Osteoblast (primary cell): ENCODE measurements around the gene ZKSCAN2. TPM values are rescaled to one million over a fixed set of nuclear protein-coding genes. Genes with fewer than 3 reads are reported as not detected.

Experiments
- DNase-seq: peaks from one replicate; pipeline ENCODE4 v3.0.0; 2011; ENCODE audit warnings: low spot score, mixed read lengths; ENCODE audit not compliant: insufficient read length; ENCODE audit errors: missing footprints
- H2AFZ ChIP-seq: 2 replicates; pipeline ENCODE4 v1.6.0; 2011; ENCODE audit warnings: mild to moderate bottlenecking, low read length
- H3K27ac ChIP-seq: 2 replicates; pipeline ENCODE4 v1.5.1; 2011; ENCODE audit warnings: mild to moderate bottlenecking, low read depth, low read length, moderate library complexity
- H3K27me3 ChIP-seq: 2 replicates; pipeline ENCODE4 v1.6.0; 2012; ENCODE audit warnings: mild to moderate bottlenecking, control low read depth, inconsistent platforms, low read length, moderate library complexity; ENCODE audit not compliant: insufficient read depth
- H3K36me3 ChIP-seq: 2 replicates; pipeline ENCODE4 v1.5.1; 2011; ENCODE audit warnings: mild to moderate bottlenecking, low read length, control low read depth, moderate library complexity; ENCODE audit not compliant: insufficient read depth
- H3K4me1 ChIP-seq: 2 replicates; pipeline ENCODE4 v1.5.1; 2011; ENCODE audit warnings: mild to moderate bottlenecking, low read length, control low read depth, moderate library complexity; ENCODE audit not compliant: insufficient read depth
- H3K4me2 ChIP-seq: 2 replicates; pipeline ENCODE4 v1.6.0; 2011; ENCODE audit warnings: mild to moderate bottlenecking, low read length; ENCODE audit not compliant: insufficient read depth
- H3K4me3 ChIP-seq: fragments of 200-600 bp; sonication (generic); 3 replicates; pipeline ENCODE4 v1.5.1; 2012; ENCODE audit warnings: mild to moderate bottlenecking, low read length, inconsistent platforms; ENCODE audit not compliant: insufficient read depth
- H3K79me2 ChIP-seq: 2 replicates; pipeline ENCODE4 v1.6.0; 2012; ENCODE audit warnings: mild to moderate bottlenecking, low read length, control low read depth, inconsistent platforms; ENCODE audit not compliant: insufficient read depth
- H3K9me3 ChIP-seq: 2 replicates; pipeline ENCODE4 v1.5.1; 2011; ENCODE audit warnings: low read depth, low read length, control low read depth
- H4K20me1 ChIP-seq: 2 replicates; pipeline ENCODE4 v1.6.0; 2012; ENCODE audit warnings: mild to moderate bottlenecking, low read length, control low read depth; ENCODE audit not compliant: insufficient read depth
- total RNA-seq: library from RNA; depleted of rRNA; stranded (reverse); fragments of >200 nt; gene quantifications from 2 replicates; pipeline ENCODE4 v1.2.3, GENCODE V29; 2012
- TF ChIP-seq, protein P1 (sequence below): IDR thresholded peaks from 2 replicates; pipeline ENCODE4 v1.5.1; 2011; ENCODE audit warnings: mild to moderate bottlenecking, low read depth, low read length, moderate library complexity; ENCODE audit errors: extremely low read depth

The ZKSCAN2 gene
- total RNA-seq, 1 donor = 8.0 TPM

DNA sequence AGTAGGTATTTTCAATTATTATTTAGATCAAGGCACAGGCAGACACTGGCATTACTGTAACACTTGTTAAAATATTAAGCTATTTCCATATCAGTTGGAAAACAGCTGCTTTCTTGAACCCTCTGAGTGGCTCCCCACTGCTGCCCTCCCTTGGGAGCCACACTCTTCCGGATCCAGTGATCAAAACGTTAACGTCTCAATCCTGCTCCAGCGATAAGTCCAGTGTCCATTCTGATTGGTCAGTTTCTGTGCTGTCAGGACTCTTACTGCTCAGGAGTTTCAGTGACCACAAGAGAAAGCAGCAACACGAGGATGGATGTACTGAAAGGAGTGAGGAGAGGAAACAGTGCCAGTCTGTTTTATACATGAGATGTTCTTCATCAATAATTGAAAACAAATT is 13.8 kb upstream of the ZKSCAN2 start:
- Histone ChIP-seq H3K27me3 (no peaks in the 10 kb centered on the region), H3K79me2 (peaks cover 1% of the 10 kb centered on the region), H3K27ac (no peak overlapping the region), H2AFZ (no peak overlapping the region), H4K20me1 (peaks cover 27% of the 10 kb centered on the region), H3K4me1 (no peaks in the 10 kb centered on the region), H3K36me3 (no peaks in the 10 kb centered on the region), H3K9me3 (no peaks in the 10 kb centered on the region), H3K4me3 (no peak overlapping the region), H3K4me2 (no peak overlapping the region)
- DNase-seq = no peak
- TF ChIP-seq, protein P1, sequence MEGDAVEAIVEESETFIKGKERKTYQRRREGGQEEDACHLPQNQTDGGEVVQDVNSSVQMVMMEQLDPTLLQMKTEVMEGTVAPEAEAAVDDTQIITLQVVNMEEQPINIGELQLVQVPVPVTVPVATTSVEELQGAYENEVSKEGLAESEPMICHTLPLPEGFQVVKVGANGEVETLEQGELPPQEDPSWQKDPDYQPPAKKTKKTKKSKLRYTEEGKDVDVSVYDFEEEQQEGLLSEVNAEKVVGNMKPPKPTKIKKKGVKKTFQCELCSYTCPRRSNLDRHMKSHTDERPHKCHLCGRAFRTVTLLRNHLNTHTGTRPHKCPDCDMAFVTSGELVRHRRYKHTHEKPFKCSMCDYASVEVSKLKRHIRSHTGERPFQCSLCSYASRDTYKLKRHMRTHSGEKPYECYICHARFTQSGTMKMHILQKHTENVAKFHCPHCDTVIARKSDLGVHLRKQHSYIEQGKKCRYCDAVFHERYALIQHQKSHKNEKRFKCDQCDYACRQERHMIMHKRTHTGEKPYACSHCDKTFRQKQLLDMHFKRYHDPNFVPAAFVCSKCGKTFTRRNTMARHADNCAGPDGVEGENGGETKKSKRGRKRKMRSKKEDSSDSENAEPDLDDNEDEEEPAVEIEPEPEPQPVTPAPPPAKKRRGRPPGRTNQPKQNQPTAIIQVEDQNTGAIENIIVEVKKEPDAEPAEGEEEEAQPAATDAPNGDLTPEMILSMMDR = no peak

DNA sequence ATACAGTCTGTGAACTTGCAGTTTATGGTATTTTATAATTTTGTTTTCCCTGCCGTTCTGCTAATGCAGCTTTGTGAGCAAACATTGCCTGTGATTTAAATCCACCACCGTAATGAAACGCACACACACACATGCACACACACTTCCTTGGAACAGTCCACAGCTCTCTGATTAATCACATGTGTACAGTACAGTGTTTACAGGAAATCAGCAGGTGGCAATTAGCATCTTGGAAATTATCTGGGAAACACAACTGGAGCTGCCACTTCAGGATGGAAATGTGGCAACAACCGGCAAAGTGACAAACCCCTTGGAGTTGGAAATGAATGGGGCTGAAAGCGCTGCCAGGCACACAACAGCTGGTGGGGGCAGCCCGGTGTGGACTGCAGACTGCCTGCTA is 12.9 kb upstream of the ZKSCAN2 start:
- Histone ChIP-seq H4K20me1 (peaks cover 34% of the 10 kb centered on the region), H3K4me3 (no peak overlapping the region), H3K36me3 (no peaks in the 10 kb centered on the region), H3K79me2 (peaks cover 6% of the 10 kb centered on the region), H3K27ac (no peak overlapping the region), H3K4me1 (no peaks in the 10 kb centered on the region), H3K27me3 (no peaks in the 10 kb centered on the region), H2AFZ (no peak overlapping the region), H3K4me2 (no peak overlapping the region), H3K9me3 (no peaks in the 10 kb centered on the region)
- DNase-seq = no peak
- TF ChIP-seq, protein P1 = no peak

DNA sequence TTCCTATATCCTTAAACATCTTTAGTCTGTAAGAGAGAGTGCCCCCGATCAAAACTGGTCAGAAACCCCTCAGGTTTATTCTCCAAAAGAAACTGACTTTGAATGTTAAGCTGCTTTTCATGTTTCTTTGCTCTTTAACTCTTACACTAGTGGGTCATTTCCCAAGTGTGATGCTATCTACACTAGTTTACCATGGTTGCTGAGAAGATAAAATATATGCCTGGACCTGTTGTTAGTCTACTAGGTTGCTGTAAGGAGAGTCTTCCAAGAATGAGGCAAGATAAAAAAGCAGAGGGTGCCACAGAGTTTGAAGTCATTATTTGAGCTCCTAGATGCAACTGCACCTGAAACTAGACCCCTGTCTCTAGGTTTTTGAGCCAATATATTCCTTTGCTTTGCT is 12.2 kb upstream of the ZKSCAN2 start:
- Histone ChIP-seq H2AFZ (no peak overlapping the region), H3K4me2 (no peak overlapping the region), H4K20me1 (peaks cover 41% of the 10 kb centered on the region), H3K36me3 (no peaks in the 10 kb centered on the region), H3K79me2 (peaks cover 6% of the 10 kb centered on the region), H3K4me3 (no peak overlapping the region), H3K27ac (no peak overlapping the region), H3K27me3 (no peaks in the 10 kb centered on the region), H3K4me1 (no peaks in the 10 kb centered on the region), H3K9me3 (no peaks in the 10 kb centered on the region)
- no peak for DNase-seq
- TF ChIP-seq, protein P1 = no peak

DNA sequence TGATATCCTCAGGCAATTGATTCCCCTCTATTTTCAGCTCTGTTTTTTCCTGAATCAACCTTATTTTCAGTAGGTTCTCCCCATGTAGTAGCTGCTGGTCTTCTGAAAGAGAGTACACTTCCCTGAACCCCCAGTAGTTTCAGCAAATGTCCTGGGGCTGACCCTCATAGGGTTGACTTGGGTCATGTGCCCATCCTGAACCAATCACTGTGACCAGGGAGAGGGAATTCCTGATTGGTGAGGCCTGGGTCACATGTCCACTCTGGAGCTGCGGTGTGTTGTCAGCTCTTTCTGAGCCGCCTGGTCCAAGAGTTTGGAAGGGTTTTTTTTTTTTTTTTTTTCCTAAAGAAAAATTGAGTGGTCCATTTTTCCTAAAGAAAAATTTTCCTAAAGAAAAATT is 8.3 kb upstream of the ZKSCAN2 start:
- H3K4me2 ChIP-seq = no peak overlapping the region
- no peaks in the 10 kb centered on the region for H3K27me3 ChIP-seq
- TF ChIP-seq, protein P1 = no peak
- H3K27ac ChIP-seq = no peak overlapping the region
- no peak for DNase-seq
- peaks cover 62% of the 10 kb centered on the region for H4K20me1 ChIP-seq
- peaks cover 7% of the 10 kb centered on the region for H3K36me3 ChIP-seq
- no peaks in the 10 kb centered on the region for H3K9me3 ChIP-seq
- H3K4me3 ChIP-seq = no peak overlapping the region
- peaks cover 20% of the 10 kb centered on the region for H3K79me2 ChIP-seq
- no peaks in the 10 kb centered on the region for H3K4me1 ChIP-seq
- no peak overlapping the region for H2AFZ ChIP-seq
